Caco-2 (cell line): ENCODE measurements around the gene LIMS2. TPM values are rescaled to one million over a fixed set of nuclear protein-coding genes. Genes with fewer than 3 reads are reported as not detected.

Experiments used
- BruUV-seq: library from RNA; stranded (reverse); fragments of 400-500 nt; replicated peaks from 2 replicates; lab custom pipeline; 2021; lab: Mats Ljungman, UMichigan
- CTCF ChIA-PET: fragments of 300-600 bp; sonication (Branson Sonifier 250); formaldehyde crosslinking; loops from one replicate; lab custom pipeline; 2022; ENCODE audit warnings: antibody characterized with exemption; lab: Charles Lee
- POLR2A ChIA-PET: fragments of 300-600 bp; sonication (Branson Sonifier 250); formaldehyde crosslinking; loops from one replicate; lab custom pipeline; 2022; ENCODE audit warnings: antibody characterized with exemption; lab: Charles Lee
- DNase-seq, 2 experiments: peaks; one replicate each; pipeline versions ENCODE4 v3.0.0 to v3.0.0-alpha.2; 2020 to 2022
- H3K27me3 ChIP-seq: replicated peaks from 2 replicates; pipeline ENCODE4 v1.6.0; 2011; ENCODE audit warnings: low read length; ENCODE audit not compliant: control insufficient read depth, insufficient read depth
- H3K36me3 ChIP-seq: 2 replicates; pipeline ENCODE4 v1.5.1; 2011; ENCODE audit warnings: low read length; ENCODE audit not compliant: control insufficient read depth, insufficient read depth
- H3K4me1 ChIP-seq: fragments of 250-450 bp; sonication (Bioruptor Pico); 2 replicates; pipeline ENCODE4 v1.5.1; 2020; ENCODE audit warnings: mild to moderate bottlenecking
- H3K4me3 ChIP-seq: 2 replicates; pipeline ENCODE4 v1.5.1; 2011; ENCODE audit warnings: low read depth, mild to moderate bottlenecking, control low read depth, low read length
- H3K9me3 ChIP-seq: fragments of 250-450 bp; sonication (Bioruptor Pico); 2 replicates; pipeline ENCODE4 v1.5.1; 2020; ENCODE audit warnings: mild to moderate bottlenecking, moderate library complexity
- H3K27ac Mint-ChIP-seq: one replicate; pipeline ENCODE4 v1.8.0; 2022; ENCODE audit warnings: mixed read lengths; ENCODE audit not compliant: unreplicated experiment
- H3K27me3 Mint-ChIP-seq: one replicate; pipeline ENCODE4 v1.8.0; 2022; ENCODE audit warnings: mixed read lengths; ENCODE audit not compliant: insufficient read depth, unreplicated experiment
- H3K36me3 Mint-ChIP-seq: one replicate; pipeline ENCODE4 v1.8.0; 2022; ENCODE audit warnings: mild to moderate bottlenecking, mixed read lengths; ENCODE audit not compliant: insufficient read depth, unreplicated experiment
- H3K4me1 Mint-ChIP-seq: one replicate; pipeline ENCODE4 v1.8.0; 2022; ENCODE audit warnings: low read depth, mixed read lengths; ENCODE audit not compliant: unreplicated experiment
- H3K4me3 Mint-ChIP-seq: one replicate; pipeline ENCODE4 v1.8.0; 2022; ENCODE audit warnings: mild to moderate bottlenecking, moderate library complexity, mixed read lengths; ENCODE audit not compliant: unreplicated experiment
- H3K9me3 Mint-ChIP-seq: one replicate; pipeline ENCODE4 v1.8.0; 2022; ENCODE audit warnings: mixed read lengths; ENCODE audit not compliant: unreplicated experiment
- CTCF ChIP-seq, 2 experiments: fragments of 200-600 bp in 1 of 2; IDR thresholded peaks; 1 replicate in 1 of 2; 2 replicates in 1 of 2; pipeline versions ENCODE4 v1.5.1 to v1.8.0; 2011 to 2022; ENCODE audit warnings: antibody characterized with exemption in 1 of 2, control low read depth in 1 of 2, inconsistent platforms in 1 of 2, low read depth in 1 of 2, low read length in 1 of 2, mild to moderate bottlenecking in 1 of 2, moderate library complexity in 1 of 2; ENCODE audit not compliant: insufficient read depth in 1 of 2, severe bottlenecking in 1 of 2, unreplicated experiment in 1 of 2
- intact Hi-C: fragments of 100-400 bp; cut with micrococcal nuclease; formaldehyde crosslinking; loops from one replicate; pipeline ENCODE4 v1.10.0; 2022; ENCODE audit not compliant: unreplicated experiment
- total RNA-seq: library from RNA; stranded (reverse); gene quantifications from 2 replicates; pipeline ENCODE4 v1.2.3, GENCODE V29; 2022

Gene LIMS2
- total RNA-seq, 1 experiment from 2014 or later = 10.0 TPM

DNA sequence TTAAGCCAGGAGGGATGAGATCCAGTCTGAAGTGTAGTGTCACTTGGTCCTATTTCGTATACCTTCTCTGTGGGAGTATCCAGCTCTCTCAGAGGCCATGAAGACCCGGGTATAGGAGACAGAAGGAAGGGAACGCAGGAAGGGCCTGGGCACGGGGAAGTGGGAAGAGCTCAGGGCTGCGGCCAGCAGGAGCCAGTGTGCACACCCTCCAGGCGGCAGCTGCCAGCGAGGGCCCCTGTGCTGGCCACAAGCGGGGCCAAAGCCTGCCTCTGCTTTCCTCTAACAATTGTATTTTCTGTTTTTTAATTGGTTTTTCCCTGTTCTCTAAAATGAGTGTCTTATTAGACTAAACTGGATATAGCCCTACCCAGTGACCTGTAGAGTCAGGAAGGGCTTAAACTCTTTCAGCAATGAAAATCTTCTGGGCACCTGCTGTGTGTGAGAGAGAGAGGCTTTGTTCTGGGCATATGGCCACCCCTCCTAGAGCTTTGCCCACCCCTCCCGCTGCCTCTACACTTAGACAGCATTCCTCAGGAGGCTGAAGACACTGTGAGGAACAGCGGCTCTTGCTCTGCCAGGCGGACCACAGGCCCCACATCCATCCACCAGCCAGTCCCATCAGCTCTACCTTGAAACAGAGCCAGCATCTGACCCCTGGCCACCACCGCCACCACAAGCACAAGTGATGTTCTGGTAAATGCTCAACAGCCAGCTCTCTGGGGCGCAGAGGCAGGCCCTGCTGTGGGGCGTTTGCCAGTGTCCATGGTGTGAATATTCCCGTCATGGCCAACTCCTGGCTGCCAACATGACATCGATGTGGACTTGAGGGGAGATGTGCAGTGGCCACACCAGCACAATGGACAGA, 19.9 kb downstream of the LIMS2 start:
- ChIA-PET POLR2A (no interaction called here), CTCF (interaction anchor here (0.5 kb wide), 1 partner anchor 21 kb away, joined by 4 read pairs; no protein-coding TSS in a partner anchor)
- H3K36me3 Mint-ChIP-seq = no peaks in the 10 kb centered on the region
- intact Hi-C loops = no loop called here
- H3K4me3 Mint-ChIP-seq = no peak overlapping the region
- Histone ChIP-seq H3K9me3 (no peaks in the 10 kb centered on the region), H3K4me1 (no peaks in the 10 kb centered on the region), H3K4me3 (no peak overlapping the region), H3K27me3 (no peaks in the 10 kb centered on the region), H3K36me3 (no peaks in the 10 kb centered on the region)
- no peak for TF ChIP-seq CTCF (IDR thresholded peaks at IDR 0.05; ENCODE audit: insufficient read depth in 1 of 2, low read depth in 1 of 2, low read length in 1 of 2, severe bottlenecking in 1 of 2, unreplicated experiment in 1 of 2)
- no TSS peak for BruUV-seq
- DNase-seq = no peak
- no peaks in the 10 kb centered on the region for H3K27me3 Mint-ChIP-seq
- H3K9me3 Mint-ChIP-seq = no peaks in the 10 kb centered on the region
- no peaks in the 10 kb centered on the region for H3K4me1 Mint-ChIP-seq
- H3K27ac Mint-ChIP-seq = no peak overlapping the region

- no peaks in the 10 kb centered on the region for H3K9me3 ChIP-seq
- ChIA-PET POLR2A (no interaction called here), CTCF (interaction anchor here (0.5 to 1.2 kb wide), 2 partner anchors 21 to 64 kb away, joined by 4 to 5 read pairs; no protein-coding TSS in a partner anchor)
- no peak overlapping the region for H3K4me3 Mint-ChIP-seq
- H3K4me3 ChIP-seq = no peak overlapping the region
- no TSS peak for BruUV-seq
- no peaks in the 10 kb centered on the region for H3K27me3 Mint-ChIP-seq
- H3K27ac Mint-ChIP-seq = no peak overlapping the region
- TF ChIP-seq CTCF (IDR thresholded peaks at IDR 0.05; ENCODE audit: insufficient read depth in 1 of 2, low read depth in 1 of 2, low read length in 1 of 2, severe bottlenecking in 1 of 2, unreplicated experiment in 1 of 2) = no peak
- DNase-seq = no peak
- intact Hi-C loops = no loop called here
- no peaks in the 10 kb centered on the region for H3K36me3 Mint-ChIP-seq
- H3K27me3 ChIP-seq = no peaks in the 10 kb centered on the region
- H3K4me1 ChIP-seq = no peaks in the 10 kb centered on the region; the same call in 1 of the 2 replicates
- no peaks in the 10 kb centered on the region for H3K4me1 Mint-ChIP-seq
- no peaks in the 10 kb centered on the region for H3K9me3 Mint-ChIP-seq
- H3K36me3 ChIP-seq = no peaks in the 10 kb centered on the region
These were observed 20.5 kb downstream of the LIMS2 start for GRCh38 chr2:127654838-127655175.

GRCh38 chr2:127654084-127654837, 21.1 kb downstream of the LIMS2 start:
- CTCF ChIA-PET = interaction anchor here (0.5 to 1.2 kb wide), 2 partner anchors 22 to 63 kb away, joined by 4 to 5 read pairs; no protein-coding TSS in a partner anchor
- intact Hi-C loops = no loop called here
- no TSS peak for BruUV-seq

More at GRCh38 chr2:127654084-127654837, 21.1 kb downstream of the LIMS2 start:
- Histone ChIP-seq H3K4me1 (peaks cover 5% of the 10 kb centered on the region), H3K9me3 (no peaks in the 10 kb centered on the region), H3K36me3 (no peaks in the 10 kb centered on the region), H3K27me3 (no peaks in the 10 kb centered on the region), H3K4me3 (no peak overlapping the region)
- TF ChIP-seq CTCF (IDR thresholded peaks at IDR 0.05; ENCODE audit: insufficient read depth in 1 of 2, low read depth in 1 of 2, low read length in 1 of 2, severe bottlenecking in 1 of 2, unreplicated experiment in 1 of 2) = no peak
- DNase-seq = no peak
- Mint-ChIP-seq H3K36me3 (no peaks in the 10 kb centered on the region), H3K27ac (no peak overlapping the region), H3K4me1 (no peaks in the 10 kb centered on the region), H3K9me3 (no peaks in the 10 kb centered on the region), H3K27me3 (no peaks in the 10 kb centered on the region), H3K4me3 (no peak overlapping the region)
- POLR2A ChIA-PET = no interaction called here
